Activated CD4-positive, alpha-beta T cell treated with anti-CD3 and anti-CD28 coated beads, Interleukin-2, amount 50 U/mL, for 1 hour (primary cell): ENCODE results near the gene XIRP1.

ENCODE experiments used
- DNase-seq: peaks from one replicate; pipeline ENCODE4 v3.0.0-alpha.2; 2020

The XIRP1 gene

GRCh38 chr3:39207361-39208186, 15.2 kb upstream of the XIRP1 start:
- no peak for DNase-seq

GRCh38 chr3:39205919-39206516, 13.6 kb upstream of the XIRP1 start:
- DNase-seq, result no peak

- DNase-seq, result no peak
Measured at GRCh38 chr3:39205131-39205530, 12.7 kb upstream of the XIRP1 start.

GRCh38 chr3:39203860-39204259, 11.5 kb upstream of the XIRP1 start:
- DNase-seq, result no peak

- DNase-seq, result no peak
Measured at GRCh38 chr3:39203402-39203801, 11.0 kb upstream of the XIRP1 start.

GRCh38 chr3:39202094-39202493, 9.7 kb upstream of the XIRP1 start:
- no peak for DNase-seq

- DNase-seq, result no peak
Measured at GRCh38 chr3:39196671-39197356, 4.4 kb upstream of the XIRP1 start.

- DNase-seq, result no peak
Measured at GRCh38 chr3:39196034-39196433, 3.6 kb upstream of the XIRP1 start.

GRCh38 chr3:39193391-39193790, 996 bp upstream of the XIRP1 start:
- DNase-seq, result no peak

- no peak for DNase-seq
Measured at GRCh38 chr3:39191773-39192172, 622 bp downstream of the XIRP1 start.

- no peak for DNase-seq
Measured at GRCh38 chr3:39191111-39191510, 1.3 kb downstream of the XIRP1 start.

GRCh38 chr3:39190281-39191025, 1.9 kb downstream of the XIRP1 start:
- no peak for DNase-seq

GRCh38 chr3:39189959-39190269, 2.5 kb downstream of the XIRP1 start:
- DNase-seq, result peak; percentile 43

- no peak for DNase-seq
Measured at GRCh38 chr3:39189150-39189958, 3.0 kb downstream of the XIRP1 start.

GRCh38 chr3:39188271-39189149, 3.9 kb downstream of the XIRP1 start:
- DNase-seq, result no peak

- DNase-seq, result no peak
Measured at GRCh38 chr3:39187372-39188155, 4.8 kb downstream of the XIRP1 start.

GRCh38 chr3:39186692-39187151, 5.7 kb downstream of the XIRP1 start:
- no peak for DNase-seq

GRCh38 chr3:39185959-39186691, 6.3 kb downstream of the XIRP1 start:
- no peak for DNase-seq

- DNase-seq, result no peak
Measured at GRCh38 chr3:39185326-39185958, 7.0 kb downstream of the XIRP1 start.

- DNase-seq, result no peak
Measured at GRCh38 chr3:39184968-39185285, 7.5 kb downstream of the XIRP1 start.
